Hematopoietic multipotent progenitor cell (in vitro differentiated cells): ENCODE measurements around the gene C1orf35. TPM values are rescaled to one million over a fixed set of nuclear protein-coding genes. Genes with fewer than 3 reads are reported as not detected.

Source experiments
- DNase-seq, 3 donors: peaks; one replicate each; pipeline ENCODE4 v3.0.0-alpha.2; 2011 to 2015; ENCODE audit warnings: low read depth in 2 of 3, low spot score in 2 of 3
- total RNA-seq: library from RNA; depleted of rRNA; stranded (reverse); fragments of >200 nt; gene quantifications from one replicate; pipeline ENCODE4 v1.2.3, GENCODE V29; 2012

The C1orf35 gene
- total RNA-seq, 1 donor = 18.6 TPM

DNA sequence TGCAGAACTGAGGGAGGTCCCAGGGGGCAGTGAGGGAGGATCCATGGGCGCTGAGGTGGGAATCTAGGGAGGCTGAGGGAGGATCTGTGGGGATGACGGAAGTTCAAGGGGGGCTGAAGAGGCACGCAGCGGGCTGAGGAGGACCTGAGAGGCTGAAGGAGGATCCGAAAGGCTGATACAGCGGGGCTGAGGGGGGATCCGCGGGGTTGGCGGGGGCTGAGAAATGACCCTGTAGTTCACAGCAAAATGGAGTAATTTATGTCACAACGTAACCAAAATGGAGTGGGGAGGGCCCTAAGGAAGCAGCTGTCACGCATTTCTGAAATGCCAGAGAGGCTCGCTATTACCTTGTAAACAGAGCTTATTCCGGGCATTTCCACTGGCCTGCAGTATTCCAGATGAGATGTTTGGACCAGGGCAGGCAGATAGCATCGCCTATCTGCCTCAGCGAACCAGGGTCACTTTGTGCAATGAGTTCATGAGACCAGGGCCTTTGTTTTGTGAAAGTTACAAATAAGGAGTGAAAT is 6.9 kb upstream of the C1orf35 start:
- peak in 1 of 3 donors; percentile 29 for DNase-seq

GRCh38 chr1:228109073-228109961 is 6.2 kb upstream of the C1orf35 start, which contains the start of gene MRPL55:
MRPL55 (minus strand) TSS chr1:228109299; CDS start chr1:228108260, 1,039 bp downstream.
- peak; percentile 94 to 99 (median 97) for DNase-seq

- DNase-seq = no peak
Measured at GRCh38 chr1:228108742-228109072, 5.6 kb upstream of the C1orf35 start.

DNA sequence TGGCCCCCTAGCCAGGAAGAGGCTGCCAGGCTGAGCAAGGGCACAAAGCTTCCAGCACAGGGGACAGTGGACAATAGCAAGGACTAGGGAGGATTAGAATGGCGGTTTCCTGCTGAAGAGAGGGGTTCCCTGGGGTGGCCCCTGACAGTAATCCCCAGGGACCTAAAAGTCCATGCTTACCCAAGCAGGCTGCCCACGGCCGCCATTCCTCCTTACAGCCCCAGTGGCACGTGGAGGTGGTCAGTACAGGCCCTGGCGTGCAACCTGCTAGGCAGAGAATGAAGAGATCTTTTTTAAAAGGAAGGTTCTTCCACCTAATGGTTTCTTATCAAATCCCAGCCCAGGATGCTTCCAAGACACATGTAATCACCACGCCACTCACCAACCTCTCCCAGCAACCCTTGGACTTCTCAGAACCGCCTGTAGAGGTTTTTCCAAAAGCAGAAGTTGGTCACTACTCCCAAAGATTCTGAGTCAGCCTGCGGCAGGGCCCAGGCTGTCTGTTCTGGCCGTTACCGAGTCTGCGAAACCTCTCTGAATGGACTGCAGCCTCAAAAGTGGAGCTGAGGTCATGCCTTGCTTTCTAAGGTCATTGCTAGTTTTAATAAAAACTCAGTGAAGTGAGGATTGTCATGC is 5.0 kb upstream of the C1orf35 start:
- DNase-seq = no peak

- no peak for DNase-seq
Measured at GRCh38 chr1:228107636-228108035, 4.5 kb upstream of the C1orf35 start.

- no peak for DNase-seq
Measured at GRCh38 chr1:228106800-228107054, 3.6 kb upstream of the C1orf35 start.

- no peak for DNase-seq
Measured at GRCh38 chr1:228105996-228106799, 3.1 kb upstream of the C1orf35 start.

- no peak for DNase-seq
Measured at GRCh38 chr1:228105270-228105995, 2.3 kb upstream of the C1orf35 start.

GRCh38 chr1:228104526-228105269 is 1.6 kb upstream of the C1orf35 start:
- no peak for DNase-seq

DNA sequence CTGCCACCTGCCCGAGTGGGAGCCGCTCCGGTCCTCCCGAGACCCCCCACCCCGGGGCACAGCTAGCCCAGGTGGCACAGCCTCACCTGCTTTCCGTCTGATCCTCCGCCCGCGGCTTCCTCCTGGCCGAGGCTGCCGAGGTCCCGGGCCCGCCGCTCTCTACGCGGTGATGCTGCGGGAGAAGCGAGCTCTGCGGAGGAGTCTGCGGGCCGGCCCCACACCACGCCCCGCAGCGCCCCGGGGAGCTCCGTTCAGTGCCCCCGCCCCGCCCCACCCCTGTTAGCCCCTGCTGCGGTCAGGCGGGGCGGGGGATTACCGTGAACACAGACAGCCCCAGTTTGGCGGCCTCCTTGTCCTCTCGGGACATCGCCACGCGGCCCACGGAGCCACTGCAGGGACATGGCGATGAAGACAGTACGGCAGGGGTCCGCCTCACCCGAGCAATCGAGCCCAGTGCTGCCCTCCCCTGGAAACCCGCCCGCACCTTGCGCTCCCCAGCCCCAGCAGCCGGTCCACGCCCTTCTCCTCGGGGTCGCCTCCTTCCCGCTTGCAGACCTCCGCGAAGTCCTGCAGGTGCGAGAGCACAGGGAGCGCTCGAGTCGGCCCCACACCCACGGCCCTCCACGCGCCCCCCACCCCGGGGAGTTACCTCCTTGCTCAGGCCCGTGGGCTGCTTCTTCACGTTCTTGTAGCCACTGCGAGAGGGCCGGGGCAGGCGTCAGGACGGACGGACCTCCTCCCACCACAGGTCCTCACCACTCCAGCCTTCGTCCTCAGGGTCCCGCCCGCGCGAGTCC is 933 bp downstream of the C1orf35 start:
- DNase-seq = peak in 1 of 3 donors; percentile 64

GRCh38 chr1:228101614-228101993 is 1.5 kb downstream of the C1orf35 start:
- DNase-seq = no peak

DNA sequence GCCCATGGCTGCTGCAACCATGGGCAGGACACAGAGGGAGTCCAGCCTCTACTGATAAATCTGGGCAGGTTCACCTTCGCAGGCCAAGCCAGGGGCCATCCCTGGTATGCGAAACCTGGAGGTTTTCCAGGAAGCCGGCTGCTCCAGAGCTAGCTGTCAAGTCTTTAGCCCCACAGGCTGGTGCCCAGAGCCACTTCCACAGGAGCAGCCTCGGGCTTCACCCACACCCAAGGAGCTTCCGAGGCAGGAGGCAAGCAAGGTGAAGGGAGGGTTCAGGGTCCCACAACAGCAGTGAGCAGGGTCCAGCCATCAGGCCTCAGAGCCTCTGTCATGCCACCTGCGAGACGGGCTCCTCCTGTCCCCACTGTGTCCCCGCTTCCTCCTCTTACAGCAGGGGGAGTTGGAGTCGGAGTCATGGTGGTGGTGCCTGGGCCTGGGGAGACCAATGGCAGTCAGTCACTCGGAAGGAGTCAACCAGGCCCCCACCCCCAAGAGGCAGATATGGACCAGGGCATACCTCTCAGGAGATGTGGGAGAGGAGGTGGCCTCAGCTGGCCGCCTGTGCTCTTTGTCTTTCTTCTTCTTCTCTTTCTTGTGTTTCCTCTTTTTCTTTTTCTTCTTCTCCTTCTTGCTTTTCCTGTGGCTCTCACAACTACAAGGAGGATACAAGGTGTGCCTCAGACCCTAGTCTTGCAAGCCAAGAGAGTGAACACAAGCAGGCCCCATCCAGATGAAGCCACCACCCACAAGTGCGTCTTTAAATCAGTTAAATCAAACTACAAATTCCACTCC is 2.1 kb downstream of the C1orf35 start:
- DNase-seq = no peak

GRCh38 chr1:228099331-228099732 is 3.8 kb downstream of the C1orf35 start:
- DNase-seq = no peak

DNA sequence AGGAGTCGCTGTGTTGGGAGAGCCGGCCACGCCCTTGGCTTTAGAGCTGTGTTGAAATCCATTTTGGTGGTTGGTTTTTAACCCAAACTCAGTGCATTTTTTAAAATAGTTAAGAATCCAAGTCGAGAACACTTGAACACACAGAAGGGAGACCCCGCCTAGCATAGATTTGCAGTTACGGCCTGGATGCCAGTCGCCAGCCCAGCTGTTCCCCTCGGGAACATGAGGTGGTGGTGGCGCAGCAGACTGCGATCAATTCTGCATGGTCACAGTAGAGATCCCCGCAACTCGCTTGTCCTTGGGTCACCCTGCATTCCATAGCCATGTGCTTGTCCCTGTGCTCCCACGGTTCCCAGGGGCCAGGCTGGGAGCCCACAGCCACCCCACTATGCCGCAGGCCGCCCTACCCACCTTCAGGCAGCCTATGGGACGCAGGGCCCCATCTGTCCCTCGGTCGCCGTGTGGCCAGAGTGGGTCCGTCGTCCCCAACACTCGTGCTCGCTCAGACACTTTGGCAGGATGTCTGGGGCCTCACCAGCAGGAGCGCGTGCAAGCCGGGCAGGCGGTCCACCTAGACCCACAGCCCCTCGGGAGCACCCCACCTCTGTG is 4.7 kb downstream of the C1orf35 start:
- DNase-seq = no peak

DNA sequence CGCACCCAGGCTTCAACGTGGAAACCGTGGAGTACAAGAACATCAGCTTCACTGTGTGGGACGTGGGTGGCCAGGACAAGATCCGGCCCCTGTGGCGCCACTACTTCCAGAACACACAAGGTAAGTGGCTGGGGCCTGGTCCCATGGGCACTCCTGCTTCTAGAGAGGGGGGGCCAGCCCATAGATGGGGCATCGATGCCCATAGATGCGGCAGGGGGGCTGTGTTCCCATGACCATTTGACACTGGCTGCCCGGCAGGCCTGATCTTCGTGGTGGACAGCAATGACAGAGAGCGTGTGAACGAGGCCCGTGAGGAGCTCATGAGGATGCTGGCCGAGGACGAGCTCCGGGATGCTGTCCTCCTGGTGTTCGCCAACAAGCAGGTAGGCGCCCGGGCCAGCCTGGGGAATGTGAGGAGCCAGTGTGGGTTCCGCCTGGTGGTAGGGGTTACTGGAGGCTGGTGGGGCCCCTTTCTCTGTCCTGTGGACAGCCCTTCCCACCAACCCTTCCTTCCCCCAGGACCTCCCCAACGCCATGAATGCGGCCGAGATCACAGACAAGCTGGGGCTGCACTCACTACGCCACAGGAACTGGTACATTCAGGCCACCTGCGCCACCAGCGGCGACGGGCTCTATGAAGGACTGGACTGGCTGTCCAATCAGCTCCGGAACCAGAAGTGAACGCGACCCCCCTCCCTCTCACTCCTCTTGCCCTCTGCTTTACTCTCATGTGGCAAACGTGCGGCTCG is 5.6 kb downstream of the C1orf35 start:
- no peak for DNase-seq

DNA sequence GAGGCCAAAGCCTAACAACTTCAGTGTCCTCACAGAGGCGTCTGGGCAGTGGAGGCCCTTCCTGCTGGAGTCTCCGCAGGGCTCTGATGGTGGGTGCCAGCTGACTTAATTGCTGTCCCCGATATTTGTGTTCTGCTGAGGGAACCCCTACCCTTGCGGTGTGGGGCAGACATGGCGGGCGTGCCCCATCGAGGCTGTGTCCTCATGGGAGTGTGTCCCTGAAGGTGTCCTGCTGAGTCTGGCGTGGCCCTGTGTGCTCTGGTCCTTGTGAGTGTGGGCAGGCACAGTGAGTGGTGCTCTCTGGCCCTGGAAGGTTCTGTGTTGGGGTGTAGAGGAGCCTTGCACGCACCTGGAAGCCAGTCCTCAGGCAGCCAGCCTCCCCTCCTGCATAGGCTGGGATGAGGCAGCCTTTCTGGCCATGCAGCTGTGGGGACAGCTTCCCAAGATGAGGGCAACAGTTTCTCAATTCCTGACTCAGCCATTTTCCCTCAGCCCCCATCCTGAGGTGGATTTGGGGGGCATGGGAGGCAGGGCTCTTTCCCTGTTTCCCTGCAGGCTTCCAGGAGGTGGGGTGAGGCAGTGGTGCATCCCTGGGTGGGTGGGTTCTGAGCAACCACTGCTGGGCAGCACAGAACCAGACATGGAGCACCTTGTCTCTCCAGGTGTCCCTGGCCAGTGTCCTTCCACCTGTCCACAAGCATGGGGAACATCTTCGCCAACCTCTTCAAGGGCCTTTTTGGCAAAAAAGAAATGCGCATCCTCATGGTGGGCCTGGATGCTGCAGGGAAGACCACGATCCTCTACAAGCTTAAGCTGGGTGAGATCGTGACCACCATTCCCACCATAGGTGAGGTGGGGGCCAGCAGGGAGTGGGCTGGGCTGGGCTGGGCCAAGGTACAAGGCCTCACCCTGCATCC is 6.5 kb downstream of the C1orf35 start:
- DNase-seq = no peak
